GOT3 (cell line): Measurements from ENCODE around the gene GNAQ.
"Not testable (repeated sequence)": the region's sequence is repeated elsewhere in the genome, so short reads cannot be mapped to it uniquely, and the experiment has no call there.

Experiments
- DNase-seq: peaks from one replicate; lab custom pipeline; 2025; ENCODE audit warnings: mixed read lengths; lab: John Stamatoyannopoulos, UW

GNAQ gene

GRCh38 chr9:77731008-77731698 is 300.5 kb downstream of the GNAQ start:
- DNase-seq, result no peak

- DNase-seq, result no peak
Observed at GRCh38 chr9:77729177-77729576, 302.4 kb downstream of the GNAQ start.

GRCh38 chr9:77726814-77727213 is 304.8 kb downstream of the GNAQ start:
- no peak for DNase-seq

- DNase-seq, result no peak
Observed at GRCh38 chr9:77726289-77726688, 305.3 kb downstream of the GNAQ start.

- DNase-seq, result no peak
Observed at GRCh38 chr9:77725820-77726219, 305.8 kb downstream of the GNAQ start.

- DNase-seq, result no peak
Observed at GRCh38 chr9:77725046-77725694, 306.4 kb downstream of the GNAQ start.

- DNase-seq, result not testable (repeated sequence)
Observed at GRCh38 chr9:77721156-77721555, 310.5 kb downstream of the GNAQ start.

GRCh38 chr9:77719321-77719720 is 312.3 kb downstream of the GNAQ start:
- no peak for DNase-seq

GRCh38 chr9:77718298-77718640 is 313.3 kb downstream of the GNAQ start:
- not testable (repeated sequence) for DNase-seq

GRCh38 chr9:77717608-77718297 is 313.9 kb downstream of the GNAQ start:
- DNase-seq, result peak; percentile 4

GRCh38 chr9:77714077-77714549 is 317.5 kb downstream of the GNAQ start:
- DNase-seq, result no peak

- no peak for DNase-seq
Observed at GRCh38 chr9:77712533-77713130, 319.0 kb downstream of the GNAQ start.

GRCh38 chr9:77710965-77711648 is 320.5 kb downstream of the GNAQ start:
- DNase-seq, result no peak

- DNase-seq, result no peak
Observed at GRCh38 chr9:77710316-77710715, 321.3 kb downstream of the GNAQ start.

GRCh38 chr9:77708064-77708815 is 323.4 kb downstream of the GNAQ start:
- no peak for DNase-seq

- DNase-seq, result peak; percentile 8
Observed at GRCh38 chr9:77707383-77708063, 324.1 kb downstream of the GNAQ start.

GRCh38 chr9:77705636-77706035 is 326.0 kb downstream of the GNAQ start:
- DNase-seq, result no peak

GRCh38 chr9:77702521-77703390 is 328.9 kb downstream of the GNAQ start:
- DNase-seq, result not testable (repeated sequence)

GRCh38 chr9:77697238-77697984 is 334.2 kb downstream of the GNAQ start:
- DNase-seq, result no peak
